Duodenal mucosa (tissue), 2 donors: ENCODE results near the gene CGNL1.

ENCODE experiments used
- H3K27ac ChIP-seq: one replicate; pipeline ENCODE4 v1.7.0; 2013; ENCODE audit warnings: low read depth, low read length
- H3K27me3 ChIP-seq, 2 donors: one replicate each; pipeline ENCODE4 v1.7.0; 2013; ENCODE audit warnings: low read length in 2 of 2, control low read depth in 1 of 2; ENCODE audit not compliant: insufficient read depth in 2 of 2, control insufficient read depth in 1 of 2
- H3K36me3 ChIP-seq, 2 donors: one replicate each; pipeline ENCODE4 v1.7.0; 2013; ENCODE audit warnings: low read length in 2 of 2, control low read depth in 1 of 2; ENCODE audit not compliant: insufficient read depth in 2 of 2, control insufficient read depth in 1 of 2
- H3K4me1 ChIP-seq, 2 donors: one replicate each; pipeline ENCODE4 v1.7.0; 2013; ENCODE audit warnings: low read length in 2 of 2, control low read depth in 1 of 2; ENCODE audit not compliant: insufficient read depth in 2 of 2, control insufficient read depth in 1 of 2
- H3K4me3 ChIP-seq, 2 donors: one replicate each; pipeline ENCODE4 v1.7.0; 2013; ENCODE audit warnings: low read length in 2 of 2, low read depth in 1 of 2
- H3K9ac ChIP-seq, 2 donors: one replicate each; pipeline ENCODE4 v1.7.0; 2013; ENCODE audit warnings: low read length in 2 of 2, low read depth in 1 of 2
- H3K9me3 ChIP-seq, 2 donors: one replicate each; pipeline ENCODE4 v1.7.0; 2013; ENCODE audit warnings: low read length in 2 of 2, control low read depth in 1 of 2; ENCODE audit not compliant: control insufficient read depth in 1 of 2

The CGNL1 gene

DNA sequence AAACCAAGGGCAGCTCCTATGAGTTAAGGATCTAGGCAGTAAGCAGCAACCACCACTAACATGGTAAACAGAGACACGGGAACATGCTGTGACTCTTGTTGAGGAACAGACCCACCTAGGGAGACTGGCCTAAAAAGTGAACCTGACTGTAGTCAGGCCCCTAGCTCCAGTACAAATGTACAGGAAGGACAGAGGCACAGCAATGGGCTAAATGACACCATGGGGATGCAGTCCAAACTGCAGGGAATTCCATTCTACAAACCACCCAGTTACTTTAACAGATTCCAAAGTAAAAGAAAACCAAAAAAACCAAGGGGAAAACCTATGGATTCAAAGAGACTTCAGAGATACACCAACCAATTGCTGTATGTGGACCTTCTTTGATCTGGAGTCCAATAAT is 28.2 kb upstream of the CGNL1 start:
- Histone ChIP-seq H3K27me3 (no peaks in the 10 kb centered on the region), H3K4me3 (no peak overlapping the region), H3K9me3 (peaks cover 0 to 2% of the 10 kb centered on the region in 2 donors), H3K4me1 (no peaks in the 10 kb centered on the region), H3K36me3 (no peaks in the 10 kb centered on the region), H3K27ac (no peak overlapping the region), H3K9ac (no peak overlapping the region)

DNA sequence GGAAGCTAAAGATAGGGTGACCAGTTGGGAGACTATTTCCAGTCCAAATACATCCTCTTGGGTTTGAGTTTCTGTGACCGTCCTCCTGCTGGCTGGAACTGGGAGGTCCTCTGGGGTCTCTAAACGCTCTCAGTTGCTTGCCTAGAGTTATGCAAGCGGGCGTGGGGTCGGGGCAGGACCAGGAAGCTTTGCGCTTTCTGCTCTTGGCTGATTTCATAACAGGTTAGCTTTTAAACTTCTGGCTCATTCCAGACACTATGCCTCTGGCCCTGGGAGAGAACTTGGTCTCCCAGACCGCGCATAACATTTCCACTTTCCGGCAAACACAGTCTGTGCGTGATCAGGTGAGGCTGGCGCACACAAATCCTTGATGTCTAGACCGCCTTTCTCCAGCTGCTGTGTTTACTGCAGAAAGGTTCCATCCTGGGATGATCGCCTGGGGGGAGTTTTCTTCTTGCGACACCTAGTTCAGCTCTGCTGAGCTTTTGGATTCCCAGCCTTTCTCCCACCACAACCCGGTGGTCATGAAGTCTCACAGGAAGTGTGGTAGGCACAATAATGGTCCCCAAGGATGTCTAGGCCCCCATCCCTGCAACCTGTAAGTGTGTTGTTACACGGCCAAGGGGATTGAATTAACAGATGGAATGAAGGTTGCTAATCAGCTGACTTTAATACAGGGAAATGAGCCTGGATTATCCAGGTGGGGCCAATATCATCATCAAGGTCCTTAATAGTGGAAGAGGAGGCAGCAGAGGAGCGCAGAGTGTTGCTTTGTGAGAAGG is 23.6 kb upstream of the CGNL1 start:
- Histone ChIP-seq H3K9me3 (peaks cover 0 to 2% of the 10 kb centered on the region in 2 donors), H3K27ac (no peak overlapping the region), H3K27me3 (no peaks in the 10 kb centered on the region), H3K4me3 (no peak overlapping the region), H3K4me1 (no peaks in the 10 kb centered on the region), H3K36me3 (no peaks in the 10 kb centered on the region), H3K9ac (no peak overlapping the region)

DNA sequence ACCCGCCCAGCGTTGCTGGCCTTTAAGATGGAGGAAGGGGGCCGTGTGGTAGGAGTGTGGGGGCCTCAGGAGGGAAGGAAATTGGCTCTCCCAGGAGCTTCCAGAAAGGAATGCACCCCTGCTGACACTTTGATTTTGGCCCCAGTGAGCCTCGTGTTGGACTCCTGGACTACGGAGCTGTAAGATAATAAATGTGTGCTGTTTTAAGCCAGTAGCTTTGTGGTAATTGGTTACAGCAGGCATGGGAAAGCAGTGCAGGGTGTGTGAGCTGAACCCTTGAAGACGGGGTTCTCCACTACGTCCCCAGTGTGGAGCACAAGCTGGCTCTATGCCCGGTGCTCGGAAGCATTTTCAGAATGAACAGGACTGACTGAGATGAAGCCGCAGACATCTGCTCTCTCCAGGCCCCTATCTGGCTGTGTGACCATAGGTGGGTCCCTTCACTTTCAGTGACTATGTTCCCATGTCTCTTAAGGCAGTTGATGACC is 22.9 kb upstream of the CGNL1 start:
- Histone ChIP-seq H3K4me3 (no peak overlapping the region), H3K27me3 (no peaks in the 10 kb centered on the region), H3K4me1 (no peaks in the 10 kb centered on the region), H3K9me3 (no peaks in the 10 kb centered on the region), H3K36me3 (no peaks in the 10 kb centered on the region), H3K9ac (no peak overlapping the region), H3K27ac (no peak overlapping the region)

DNA sequence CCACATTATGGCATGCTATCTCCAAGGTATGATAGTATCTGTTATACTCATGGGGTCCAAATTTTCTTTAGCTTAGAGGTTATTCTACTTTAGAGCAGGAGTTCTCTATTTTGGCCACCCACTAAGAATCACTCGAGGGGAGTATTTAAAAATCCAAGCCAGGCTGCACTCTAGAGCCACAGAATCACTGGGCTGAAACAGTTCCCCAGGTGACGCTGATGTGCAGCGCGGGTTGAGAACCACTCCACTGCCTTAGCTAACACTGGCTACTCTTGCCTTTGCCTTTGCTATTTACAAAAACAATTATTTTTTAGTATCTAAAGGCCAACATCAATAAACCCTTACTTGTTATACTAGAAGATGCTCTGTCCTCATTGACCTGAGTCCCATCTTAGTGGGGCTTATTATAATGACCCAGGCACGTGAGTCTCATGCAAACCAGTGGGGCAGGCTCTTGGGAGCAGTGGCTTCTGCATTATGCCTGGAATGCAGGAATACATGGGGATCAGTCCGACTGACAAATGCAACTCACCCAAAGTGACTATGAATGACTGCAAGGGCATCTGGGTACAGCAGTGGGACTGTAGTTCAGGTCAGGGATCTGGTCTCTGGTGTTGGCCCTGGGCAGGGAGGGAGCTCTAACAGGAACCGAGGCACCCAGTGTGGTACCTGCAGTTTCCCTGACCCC is 21.7 kb upstream of the CGNL1 start:
- no peaks in the 10 kb centered on the region for H3K4me1 ChIP-seq
- no peak overlapping the region for H3K27ac ChIP-seq
- H3K4me3 ChIP-seq = no peak overlapping the region
- no peaks in the 10 kb centered on the region for H3K9me3 ChIP-seq
- no peak overlapping the region for H3K9ac ChIP-seq
- no peaks in the 10 kb centered on the region for H3K27me3 ChIP-seq
- H3K36me3 ChIP-seq = no peaks in the 10 kb centered on the region

DNA sequence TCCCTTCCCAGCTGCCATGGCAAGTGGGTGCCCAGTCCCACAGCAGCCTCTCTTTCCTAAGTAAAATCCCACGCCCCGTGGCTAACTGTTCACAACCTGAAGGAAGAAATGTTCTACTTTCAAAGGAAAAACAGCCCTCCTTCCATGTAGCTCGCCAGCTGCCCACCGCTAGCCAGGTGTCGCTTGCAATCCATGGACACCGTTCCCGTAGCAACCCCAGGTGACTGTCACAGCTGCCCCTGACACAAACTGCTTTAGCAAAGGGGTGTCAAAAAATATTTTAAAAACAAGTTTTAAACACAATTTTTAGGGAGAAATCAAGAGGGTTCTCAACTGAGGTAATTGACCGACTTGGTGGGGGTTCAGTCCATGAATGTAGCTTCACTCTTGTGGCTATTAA is 21.0 kb upstream of the CGNL1 start:
- H3K4me3 ChIP-seq = no peak overlapping the region
- H3K9me3 ChIP-seq = no peaks in the 10 kb centered on the region
- no peaks in the 10 kb centered on the region for H3K4me1 ChIP-seq
- H3K36me3 ChIP-seq = no peaks in the 10 kb centered on the region
- no peak overlapping the region for H3K9ac ChIP-seq
- H3K27ac ChIP-seq = no peak overlapping the region
- H3K27me3 ChIP-seq = no peaks in the 10 kb centered on the region

DNA sequence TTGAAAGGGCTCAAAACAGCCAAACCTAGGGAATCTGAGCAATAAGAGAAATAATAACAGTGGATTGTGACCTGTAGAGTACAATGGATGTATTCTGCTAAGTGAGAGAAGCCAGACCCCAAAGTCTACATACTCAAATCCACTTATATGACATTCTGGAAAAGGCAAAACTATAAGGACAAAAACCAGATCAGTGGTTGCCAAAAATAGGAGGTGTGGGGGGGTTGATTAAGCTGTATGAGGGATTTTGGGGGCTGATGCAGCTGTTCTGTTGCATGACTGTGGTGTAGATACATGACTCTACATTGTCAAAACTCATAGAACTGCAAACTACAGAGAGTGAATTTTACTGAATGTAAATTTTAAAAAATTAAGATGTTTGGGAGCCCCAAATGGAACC is 20.1 kb upstream of the CGNL1 start:
- H3K9ac ChIP-seq = no peak overlapping the region
- no peak overlapping the region for H3K27ac ChIP-seq
- no peaks in the 10 kb centered on the region for H3K36me3 ChIP-seq
- H3K9me3 ChIP-seq = no peaks in the 10 kb centered on the region
- no peaks in the 10 kb centered on the region for H3K4me1 ChIP-seq
- H3K27me3 ChIP-seq = no peaks in the 10 kb centered on the region
- no peak overlapping the region for H3K4me3 ChIP-seq

DNA sequence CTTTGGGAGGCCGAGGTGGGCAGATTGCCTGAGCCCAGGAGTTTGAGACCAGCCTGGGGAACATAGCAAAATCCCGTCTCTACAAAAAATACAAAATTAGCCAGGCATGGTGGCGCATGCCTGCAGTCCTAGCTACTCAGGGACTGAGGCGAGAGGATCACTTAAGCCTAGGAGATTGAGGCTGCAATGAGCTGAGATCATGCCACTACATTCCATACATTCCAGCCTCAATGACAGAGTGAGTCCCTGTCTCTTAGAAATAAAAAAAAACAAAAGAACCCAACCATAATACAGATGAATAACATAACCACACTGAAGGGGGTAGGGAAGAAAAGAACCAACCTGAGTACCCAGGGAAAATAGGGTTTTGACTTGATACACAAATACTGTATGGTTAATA is 19.7 kb upstream of the CGNL1 start:
- no peak overlapping the region for H3K9ac ChIP-seq
- no peaks in the 10 kb centered on the region for H3K36me3 ChIP-seq
- no peak overlapping the region for H3K4me3 ChIP-seq
- H3K9me3 ChIP-seq = no peaks in the 10 kb centered on the region
- no peaks in the 10 kb centered on the region for H3K27me3 ChIP-seq
- H3K4me1 ChIP-seq = no peaks in the 10 kb centered on the region
- no peak overlapping the region for H3K27ac ChIP-seq

DNA sequence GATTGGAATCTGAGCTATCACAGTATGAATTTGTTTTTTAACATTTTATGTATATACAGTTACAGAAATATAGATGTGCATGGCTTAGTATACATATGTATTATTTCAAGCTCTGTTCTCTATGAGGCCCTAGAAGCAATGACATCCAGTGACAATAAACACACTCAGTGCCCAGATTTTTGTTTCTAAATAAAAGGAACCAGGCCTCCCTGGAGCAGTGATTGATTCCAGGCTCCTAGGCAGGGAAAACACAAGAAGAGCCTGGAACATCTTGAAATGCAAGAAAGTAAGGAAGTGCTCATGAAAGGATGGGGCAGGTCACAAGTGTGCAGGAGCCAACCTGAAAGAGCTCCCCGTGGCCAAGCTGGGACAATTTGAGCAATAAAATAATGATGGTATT is 18.5 kb upstream of the CGNL1 start:
- Histone ChIP-seq H3K4me1 (no peaks in the 10 kb centered on the region), H3K4me3 (no peak overlapping the region), H3K27ac (no peak overlapping the region), H3K9me3 (no peaks in the 10 kb centered on the region), H3K36me3 (no peaks in the 10 kb centered on the region), H3K27me3 (no peaks in the 10 kb centered on the region), H3K9ac (no peak overlapping the region)

DNA sequence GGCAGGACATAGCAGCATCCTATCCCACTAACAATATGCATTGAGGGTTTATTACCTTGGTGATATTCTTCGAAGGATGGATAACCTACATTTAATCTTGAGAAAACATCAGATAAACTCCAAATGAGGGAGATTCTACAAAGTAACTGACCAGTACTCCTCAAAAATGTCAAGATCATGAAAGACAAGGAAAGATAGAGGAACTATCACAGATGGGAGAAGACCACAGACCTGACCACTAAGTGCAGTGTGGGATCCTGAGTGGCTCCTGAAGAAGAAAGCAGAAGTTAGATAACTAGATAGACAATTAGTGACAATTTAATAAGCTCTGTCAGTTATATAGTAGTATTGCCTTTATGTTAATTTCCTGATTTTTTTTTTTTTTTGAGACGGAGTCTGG is 17.7 kb upstream of the CGNL1 start:
- no peak overlapping the region for H3K9ac ChIP-seq
- H3K4me1 ChIP-seq = no peaks in the 10 kb centered on the region
- no peaks in the 10 kb centered on the region for H3K27me3 ChIP-seq
- no peaks in the 10 kb centered on the region for H3K36me3 ChIP-seq
- H3K9me3 ChIP-seq = no peaks in the 10 kb centered on the region
- H3K27ac ChIP-seq = no peak overlapping the region
- H3K4me3 ChIP-seq = no peak overlapping the region

DNA sequence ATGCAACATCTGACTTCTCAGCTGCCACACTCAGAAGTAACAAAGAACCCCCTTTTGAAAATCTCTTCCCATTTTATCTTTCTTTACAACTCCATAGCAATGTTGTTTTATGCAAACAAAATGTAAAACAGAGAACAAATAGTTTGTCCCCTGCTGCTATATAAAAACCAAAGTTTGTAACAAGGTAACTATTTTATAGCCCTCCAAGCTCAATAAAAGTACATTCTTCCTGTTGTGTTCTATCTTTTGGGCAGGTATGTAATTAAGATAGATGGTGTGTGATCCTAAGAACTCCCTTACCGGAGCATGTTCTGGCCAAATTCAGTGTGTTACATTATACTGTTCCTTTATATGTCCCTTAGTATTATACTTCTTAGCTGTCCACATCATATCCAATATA is 12.6 kb upstream of the CGNL1 start:
- Histone ChIP-seq H3K27ac (no peak overlapping the region), H3K9ac (no peak overlapping the region), H3K9me3 (no peaks in the 10 kb centered on the region), H3K4me3 (no peak overlapping the region), H3K27me3 (no peaks in the 10 kb centered on the region), H3K4me1 (no peaks in the 10 kb centered on the region), H3K36me3 (no peaks in the 10 kb centered on the region)
